GM18511 (cell line): Measurements from ENCODE around the gene ST8SIA6.
"Not testable (repeated sequence)": the region's sequence is repeated elsewhere in the genome, so short reads cannot be mapped to it uniquely, and the experiment has no call there.

Source experiments
- ATAC-seq: cut with Tn5 transposase; IDR thresholded peaks from one replicate; pipeline ENCODE4 v1.9.1; 2021; ENCODE audit warnings: mild to moderate bottlenecking, moderate library complexity; ENCODE audit not compliant: unreplicated experiment

The ST8SIA6 gene

DNA sequence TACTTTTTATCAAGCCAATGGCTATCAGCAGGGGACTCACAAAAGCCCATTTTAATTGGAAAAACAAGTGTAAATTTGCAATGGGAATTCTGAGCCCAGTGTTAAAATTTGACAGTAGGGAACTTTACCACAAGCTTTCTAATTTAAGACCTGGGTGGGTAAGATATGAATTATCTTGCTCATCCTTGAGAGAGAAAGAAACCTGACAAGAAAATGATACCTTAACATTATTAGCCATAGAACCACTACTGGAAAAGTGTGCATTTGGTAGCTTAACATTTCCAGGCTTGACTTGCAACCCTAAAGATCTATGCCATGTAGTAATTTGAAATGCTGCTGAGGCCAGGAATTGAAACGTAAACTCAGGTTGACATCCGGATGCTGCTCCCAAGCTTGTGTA is 2.7 kb upstream of the ST8SIA6 start:
- ATAC-seq, result no peak

DNA sequence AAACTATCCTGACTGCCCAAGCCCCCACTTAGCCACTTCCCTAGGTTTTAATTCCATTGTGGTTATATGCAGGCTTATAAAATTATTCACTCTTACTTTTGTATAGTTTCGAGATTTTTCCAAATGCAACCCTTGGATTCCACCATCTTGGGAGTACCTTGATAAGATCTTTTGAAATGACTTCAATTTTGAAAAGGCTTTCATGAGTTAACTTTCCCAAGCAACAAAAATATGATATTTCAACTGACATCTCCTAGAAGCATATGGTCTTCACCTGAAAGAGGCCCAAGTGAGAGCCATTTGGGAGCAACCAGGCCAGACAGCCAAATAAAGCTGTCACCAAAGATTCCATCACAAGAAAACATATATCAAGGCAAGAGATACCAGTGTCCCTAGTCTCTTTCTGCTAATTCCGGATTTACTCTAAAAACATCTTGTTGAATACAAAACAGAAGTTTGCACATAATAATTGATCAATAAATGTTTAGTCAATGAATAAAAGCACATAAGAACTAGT is 1.7 kb upstream of the ST8SIA6 start:
- ATAC-seq, result no peak

DNA sequence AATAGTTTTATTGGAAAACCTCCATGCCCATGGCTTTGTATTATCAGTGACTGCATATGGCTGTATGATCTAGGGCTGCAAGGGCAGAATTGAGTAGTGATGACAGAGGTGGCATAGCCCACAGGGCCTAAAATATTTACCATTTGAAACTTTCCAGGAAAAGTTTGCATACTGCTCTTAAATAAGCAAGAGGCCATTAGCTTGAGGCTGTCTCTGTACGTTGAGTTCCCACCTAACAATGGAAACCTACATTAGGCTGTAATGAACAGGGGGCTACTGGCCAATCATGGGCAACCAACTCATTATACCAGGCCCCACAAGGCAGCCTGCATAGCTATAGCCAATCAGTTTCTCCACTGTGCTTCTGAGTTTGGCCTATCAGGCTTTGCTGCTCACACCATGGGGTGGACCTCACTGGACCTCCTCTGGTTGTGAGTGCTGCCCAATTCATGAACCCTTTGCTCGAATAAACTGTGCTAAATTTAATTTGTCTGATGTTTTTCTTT is 673 bp upstream of the ST8SIA6 start:
- ATAC-seq, result no peak

DNA sequence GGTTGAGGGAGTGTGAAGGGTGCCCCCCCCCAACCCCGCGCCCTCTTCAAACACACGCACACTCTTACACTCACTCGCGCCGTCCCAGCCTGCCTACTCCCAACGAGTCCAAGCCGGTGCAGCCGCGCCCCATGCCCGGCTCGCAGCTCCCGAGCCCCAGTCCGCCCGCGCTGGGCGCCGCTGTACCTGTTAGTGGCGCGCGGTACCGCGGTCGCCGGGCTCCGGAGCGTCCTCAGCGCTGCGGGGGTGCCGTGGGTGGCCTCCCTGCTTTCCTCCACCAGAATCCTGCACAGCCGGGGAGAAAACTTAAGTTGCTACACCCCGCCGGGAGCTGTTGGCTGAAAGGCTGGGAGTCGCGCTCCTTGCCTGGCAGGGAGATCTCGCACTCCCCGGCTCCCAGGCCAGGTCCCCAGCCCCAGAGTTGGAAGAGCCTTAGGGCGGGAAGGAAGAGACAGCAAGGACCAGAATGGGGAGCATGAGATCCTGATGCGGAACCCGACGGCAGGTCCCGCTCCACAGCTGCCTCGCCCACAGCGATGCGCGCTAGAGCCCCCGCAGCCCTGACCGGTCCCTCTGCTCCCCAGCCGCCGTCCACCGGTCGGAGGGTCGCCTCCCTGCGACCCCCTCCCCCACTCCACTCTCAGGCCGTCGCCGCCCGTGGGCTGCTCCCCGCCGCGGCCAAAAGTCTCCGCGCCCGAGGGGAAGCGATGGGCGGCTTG is 863 bp downstream of the ST8SIA6 start:
- ATAC-seq, result peak; percentile 58

DNA sequence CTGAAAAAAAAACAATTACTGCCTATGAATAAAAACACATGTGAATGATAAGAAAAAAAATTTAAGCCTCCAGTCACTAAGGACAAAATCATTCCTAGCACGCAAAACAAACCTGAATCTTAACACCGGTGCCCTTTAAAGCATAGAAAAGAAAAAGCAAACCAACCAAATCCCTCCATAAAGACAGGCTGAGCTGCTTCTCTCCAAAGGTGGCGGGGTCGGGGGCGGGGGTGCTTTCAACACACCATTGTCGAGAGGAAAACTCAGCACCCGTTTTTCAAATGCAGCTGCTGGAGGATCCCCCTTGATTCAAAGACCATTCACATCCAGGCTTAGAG is 1.4 kb downstream of the ST8SIA6 start:
- no peak for ATAC-seq

DNA sequence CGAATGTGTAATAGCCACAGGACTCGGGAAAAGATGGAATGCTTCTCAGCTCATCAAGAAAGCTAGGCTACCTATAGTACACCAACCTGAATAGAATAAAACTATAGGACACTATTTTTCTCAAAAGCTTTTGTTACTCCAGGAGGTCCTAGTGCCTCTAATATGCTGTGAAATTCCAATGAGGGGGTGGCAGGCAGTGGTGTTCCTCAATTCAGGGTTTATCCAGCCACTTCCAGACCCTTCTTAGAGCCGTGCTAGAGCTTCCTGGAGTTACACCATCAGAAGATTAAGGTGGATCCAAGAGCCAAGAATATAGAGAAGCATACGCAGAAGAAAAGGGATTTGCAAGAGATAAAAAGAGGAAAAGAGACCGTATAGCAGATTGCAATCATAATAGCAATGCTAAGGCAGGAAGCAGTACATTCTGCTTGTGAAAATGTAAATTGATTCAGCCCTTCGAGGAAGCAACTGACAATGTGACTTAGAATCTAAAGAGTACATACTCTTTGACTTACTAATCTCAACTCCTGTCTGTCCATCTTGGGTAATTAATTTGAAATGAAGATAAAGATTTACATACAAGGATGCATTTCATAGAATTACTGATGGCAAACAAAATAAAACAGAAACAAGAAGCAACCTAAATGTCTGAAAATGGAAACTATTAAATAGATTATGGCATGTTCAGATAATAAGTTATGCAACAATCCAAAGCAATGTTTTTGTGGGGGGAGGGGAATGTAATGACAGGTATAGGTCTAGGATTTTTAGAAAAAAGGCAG is 2.1 kb downstream of the ST8SIA6 start:
- no peak for ATAC-seq

DNA sequence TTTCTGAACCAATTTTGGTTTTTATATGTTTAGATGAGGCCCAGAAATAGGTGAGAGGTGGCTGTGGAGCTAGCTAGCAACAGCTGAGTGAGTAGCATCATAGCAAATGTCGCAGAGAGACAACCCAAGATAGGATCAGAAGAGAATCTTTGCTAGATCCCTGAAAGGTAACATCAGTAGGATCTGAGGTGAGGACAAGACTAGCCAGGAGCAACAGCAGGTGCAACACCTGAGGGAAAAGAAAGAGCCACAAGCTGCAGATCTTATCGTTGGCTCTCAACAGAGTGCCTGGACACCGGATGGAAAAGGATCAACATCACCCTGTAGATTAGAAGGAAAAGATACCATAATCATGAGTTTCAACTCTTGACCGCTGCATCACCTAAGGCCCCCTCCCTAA is 4.4 kb downstream of the ST8SIA6 start:
- ATAC-seq, result no peak

DNA sequence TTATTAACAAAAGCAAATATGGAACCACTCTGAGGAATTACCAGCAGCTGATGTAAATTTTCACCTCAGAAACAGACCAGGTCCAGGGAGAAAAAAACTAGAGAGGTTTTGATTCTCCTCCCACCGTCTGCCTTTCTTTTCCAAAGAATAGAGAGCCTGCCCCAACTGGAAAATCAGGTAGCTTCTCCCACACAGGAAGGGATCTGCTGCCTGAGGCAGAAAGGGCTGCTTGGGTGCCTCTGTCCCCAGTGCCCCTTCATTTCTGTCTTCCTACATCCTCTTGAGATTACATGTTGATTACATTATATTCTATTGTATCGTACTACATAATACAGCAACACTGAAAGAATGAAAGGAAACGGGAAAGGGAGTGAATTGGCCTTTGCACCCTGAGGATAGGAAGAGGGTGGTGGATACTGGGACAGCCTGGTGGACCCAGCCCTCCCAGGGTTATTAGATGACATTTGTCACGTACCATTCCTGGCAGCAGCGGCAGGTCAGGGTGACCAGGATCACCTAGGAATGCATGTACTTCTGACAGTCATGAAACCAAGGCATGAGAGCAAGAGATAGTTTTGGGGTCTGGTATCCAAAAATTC is 8.9 kb downstream of the ST8SIA6 start:
- no peak for ATAC-seq

DNA sequence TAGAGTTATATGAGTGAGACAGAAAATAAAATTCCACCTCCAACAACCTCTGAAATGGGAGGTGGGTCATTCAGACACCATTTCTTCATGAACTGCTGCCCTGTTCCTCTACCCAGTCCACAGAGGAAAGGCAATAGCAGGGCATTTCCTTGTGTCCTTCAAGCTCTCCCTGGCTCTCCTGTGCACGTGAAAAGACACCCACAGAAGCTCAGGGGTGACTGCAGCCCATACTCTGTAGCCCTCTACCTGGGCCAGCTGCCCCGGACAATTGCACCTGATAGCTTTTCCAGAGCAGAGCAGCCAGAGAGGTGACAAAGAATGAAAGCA is 10.0 kb downstream of the ST8SIA6 start:
- ATAC-seq, result no peak

DNA sequence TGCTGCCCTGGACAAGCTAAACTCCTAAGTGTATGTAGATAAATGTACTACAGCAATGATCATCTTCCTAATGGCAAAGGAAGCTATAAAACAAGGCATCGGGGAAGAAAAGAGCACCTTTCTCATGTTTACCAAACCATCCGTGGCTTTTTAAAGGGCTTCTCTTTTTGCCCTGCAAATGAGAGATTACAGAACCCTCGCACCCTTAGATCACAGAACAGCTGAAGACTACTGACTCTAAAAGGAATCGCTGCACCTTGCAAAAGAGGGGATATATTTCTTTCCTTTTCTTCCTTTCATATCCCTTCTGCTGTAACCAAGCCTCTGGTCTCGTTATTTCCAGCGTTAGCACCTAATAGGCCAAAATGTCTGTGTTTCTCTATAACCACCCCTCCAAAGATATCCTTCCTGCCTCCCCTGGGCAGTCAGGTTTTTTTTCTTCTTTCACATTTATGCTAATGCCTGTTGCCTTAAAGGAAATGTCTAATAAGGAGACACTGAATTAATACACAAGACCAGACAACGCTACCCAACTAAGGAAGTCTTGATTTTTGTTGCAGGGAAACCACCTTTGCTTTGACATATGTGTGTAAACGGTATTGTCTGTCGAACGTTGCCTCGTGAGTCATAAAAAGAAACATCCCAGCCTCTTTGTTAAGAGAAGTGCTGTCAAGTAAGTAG is 10.5 kb downstream of the ST8SIA6 start:
- peak; percentile 97 for ATAC-seq

DNA sequence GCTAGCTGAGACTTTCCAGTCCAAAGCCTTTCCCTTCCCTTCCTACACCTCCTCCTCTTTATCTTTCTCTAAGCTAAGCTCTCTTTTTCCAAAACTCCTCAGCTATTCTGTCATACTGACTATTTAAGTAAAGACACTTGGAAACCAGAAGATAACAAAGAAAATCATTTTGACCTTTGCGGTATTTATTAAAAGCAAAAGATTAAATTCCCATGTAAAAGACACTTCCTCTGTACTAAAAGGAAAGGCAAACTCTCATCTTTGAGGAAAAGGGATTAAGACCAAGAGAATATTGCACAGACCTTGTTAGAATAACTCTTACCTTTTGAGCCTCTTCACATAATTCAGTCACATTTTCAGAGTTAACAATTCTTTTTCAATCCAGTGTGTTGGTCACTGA is 15.8 kb downstream of the ST8SIA6 start:
- no peak for ATAC-seq

DNA sequence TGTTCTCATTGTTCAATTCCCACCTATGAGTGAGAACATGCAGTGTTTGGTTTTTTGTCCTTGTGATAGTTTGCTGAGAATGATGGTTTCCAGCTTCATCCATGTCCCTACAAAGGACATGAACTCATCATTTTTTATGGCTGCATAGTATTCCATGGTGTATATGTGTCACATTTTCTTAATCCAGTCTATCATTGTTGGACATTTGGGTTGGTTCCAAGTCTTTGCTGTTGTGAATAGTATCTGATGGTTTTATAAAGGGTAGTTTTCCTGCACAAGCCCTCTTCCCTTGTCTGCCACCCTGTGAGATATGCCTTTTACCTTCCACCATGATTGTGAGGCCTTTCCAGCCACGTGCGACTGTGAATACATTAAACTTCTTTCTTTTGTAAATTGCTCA is 17.8 kb downstream of the ST8SIA6 start:
- ATAC-seq, result not testable (repeated sequence)

DNA sequence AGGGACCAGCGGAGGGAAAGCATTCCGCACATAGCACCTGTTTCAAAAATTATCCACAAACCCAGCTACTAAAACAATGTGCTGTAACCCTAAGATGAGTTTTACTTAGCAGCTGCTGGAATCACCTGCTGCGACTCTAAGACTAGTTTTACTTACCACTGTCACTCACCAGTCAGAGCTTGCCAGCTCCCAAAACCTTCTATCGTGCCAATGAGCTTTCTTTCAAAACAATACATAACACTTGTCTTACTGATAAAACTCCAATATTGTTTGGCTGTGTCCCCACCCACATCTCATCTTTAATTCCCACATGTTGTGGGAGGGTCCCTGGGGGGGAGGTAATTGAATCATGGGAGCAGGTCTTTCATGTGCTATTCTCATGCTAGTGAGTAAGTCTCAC is 18.4 kb downstream of the ST8SIA6 start:
- ATAC-seq, result no peak

DNA sequence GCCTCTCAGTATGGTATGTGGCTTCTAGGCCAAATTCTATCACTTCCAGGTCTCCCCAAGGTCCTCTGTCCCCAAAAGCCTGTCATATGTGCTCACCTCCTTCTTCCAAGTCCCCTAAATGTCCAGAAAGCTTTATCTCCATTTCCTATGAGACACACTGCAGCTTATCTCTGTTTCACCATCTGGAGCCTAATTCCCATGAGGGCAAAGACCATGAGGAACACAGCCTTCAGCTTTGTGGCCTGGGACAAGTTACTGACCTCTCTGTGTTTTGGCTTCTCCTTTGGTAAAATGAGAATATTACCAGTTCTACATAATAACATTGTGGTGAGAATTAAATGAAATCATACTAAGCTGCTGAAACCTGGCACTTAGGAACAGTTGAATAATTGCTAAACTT is 19.2 kb downstream of the ST8SIA6 start:
- no peak for ATAC-seq

DNA sequence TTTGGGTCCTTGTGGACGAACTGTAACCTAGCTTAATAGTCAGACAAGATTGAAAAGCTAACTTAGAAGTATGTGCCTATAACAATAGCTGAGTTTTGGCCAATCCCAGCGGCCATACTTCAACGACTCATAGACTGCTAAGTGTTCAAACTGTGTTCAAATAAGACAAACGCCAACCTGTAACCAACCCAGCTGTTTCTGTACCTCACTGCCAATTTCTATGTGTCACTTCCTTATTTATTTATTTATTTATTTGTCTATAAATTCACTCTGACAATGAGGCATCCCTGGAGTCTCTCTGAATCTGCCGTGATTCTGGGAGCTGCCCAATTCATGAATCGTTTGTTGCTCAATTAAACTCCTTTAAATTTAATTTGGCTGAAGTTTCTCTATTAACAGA is 21.7 kb downstream of the ST8SIA6 start:
- ATAC-seq, result no peak

DNA sequence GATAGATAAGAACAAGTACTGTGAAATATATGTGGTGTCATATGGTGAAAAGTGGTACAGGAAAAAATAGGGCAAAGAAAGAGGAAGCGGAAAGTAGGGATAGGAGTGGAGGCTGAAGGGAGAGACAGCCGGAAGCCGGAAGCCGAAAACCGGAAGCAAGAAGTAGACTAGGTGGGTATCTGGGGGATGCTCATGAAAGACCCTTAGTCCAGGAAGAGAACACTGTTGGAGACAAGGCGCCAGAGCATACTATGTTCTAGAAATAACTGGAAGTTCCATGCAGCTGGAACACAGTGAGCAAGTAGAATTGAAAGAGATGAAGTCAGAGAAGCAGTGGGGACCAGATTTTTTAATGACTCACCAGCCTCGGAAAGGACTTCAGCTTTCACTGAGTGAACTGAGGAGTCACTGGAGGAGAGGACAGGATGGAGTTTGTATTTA is 22.5 kb downstream of the ST8SIA6 start:
- no peak for ATAC-seq

DNA sequence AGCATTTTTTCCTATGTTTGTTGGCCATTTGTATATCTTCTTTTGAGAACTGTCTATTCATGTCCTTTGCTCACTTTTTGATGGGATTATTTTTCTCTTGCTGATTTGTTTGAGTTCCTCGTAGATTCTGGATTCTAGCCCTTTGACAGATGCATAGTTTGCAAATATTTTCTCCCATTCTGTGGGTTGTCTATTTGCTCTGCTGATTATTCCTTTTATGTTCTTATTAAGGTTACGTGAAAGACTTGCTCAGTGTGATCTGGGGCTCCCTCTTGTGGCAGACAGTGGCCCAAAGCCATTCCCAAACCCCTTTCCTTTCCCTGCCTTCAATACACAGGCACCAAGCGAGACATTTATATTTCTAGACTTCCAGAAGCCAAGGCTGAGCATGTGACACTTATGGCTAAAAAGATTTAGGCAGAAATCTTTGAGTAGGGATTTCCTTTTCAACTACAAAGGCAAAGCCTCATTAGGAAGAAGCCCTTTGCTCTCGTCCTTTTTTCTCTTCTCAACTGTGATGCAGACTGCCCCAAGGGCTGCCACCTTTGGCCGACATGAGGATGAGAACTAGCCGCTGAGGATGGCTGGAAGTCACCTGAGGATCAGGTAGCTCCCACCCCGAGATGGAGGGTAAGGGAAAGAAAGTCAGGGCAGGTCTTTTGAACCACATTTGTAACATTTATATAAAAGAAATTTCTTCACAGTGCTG is 23.6 kb downstream of the ST8SIA6 start:
- ATAC-seq, result no peak

DNA sequence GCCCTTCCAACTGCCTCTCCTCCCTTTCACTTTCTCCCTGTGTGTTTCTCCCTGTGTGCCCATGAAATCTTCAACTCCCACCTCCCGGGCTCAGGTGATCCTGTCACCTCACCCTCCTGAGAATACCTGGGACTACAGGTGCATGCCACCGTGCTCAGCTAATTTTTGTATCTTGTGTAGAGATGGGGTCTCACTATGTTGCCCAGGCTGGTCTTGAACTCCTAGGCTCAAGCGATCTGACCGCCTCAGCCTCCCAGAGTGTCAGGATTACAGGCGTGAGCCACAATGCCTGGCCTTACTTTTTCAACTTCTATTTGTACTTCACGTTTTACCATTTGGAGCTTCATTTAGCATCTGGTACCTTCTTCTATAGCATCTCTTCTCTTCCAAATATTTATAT is 24.9 kb downstream of the ST8SIA6 start:
- ATAC-seq, result no peak

DNA sequence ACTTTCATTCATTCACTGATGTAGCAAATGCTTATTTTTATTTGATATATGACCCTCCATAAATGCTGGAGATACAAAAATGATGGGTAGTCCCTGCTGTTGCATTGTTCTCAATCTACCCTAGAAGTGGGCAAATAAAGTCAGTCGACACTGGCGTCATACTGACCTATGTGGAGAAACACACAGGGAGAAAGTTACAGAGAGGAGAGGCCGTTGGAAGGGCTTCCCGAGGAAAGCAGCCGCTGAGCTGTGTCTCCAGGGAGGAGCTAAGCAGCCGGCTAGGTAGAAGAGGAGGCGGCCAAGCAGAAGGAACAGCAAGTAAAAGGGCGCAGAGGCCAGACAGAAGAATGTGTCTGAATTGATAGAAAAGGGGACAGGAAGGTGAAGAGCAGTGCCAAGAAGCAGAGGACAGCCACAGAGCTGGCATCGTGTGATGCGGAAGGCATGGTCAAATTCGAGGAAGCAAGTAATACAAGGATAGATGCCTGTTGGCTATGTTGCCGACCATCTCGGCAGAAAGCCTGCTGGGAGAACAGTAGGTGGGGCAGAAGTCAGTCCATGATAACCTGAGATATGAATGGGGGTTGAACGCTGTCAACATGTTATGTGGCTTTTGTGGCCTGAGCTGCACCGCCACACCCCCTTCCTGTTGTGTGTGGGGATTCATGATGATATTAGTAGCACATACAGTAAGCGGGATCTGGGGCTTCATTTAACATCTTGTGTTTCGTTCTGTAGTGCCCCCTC is 25.9 kb downstream of the ST8SIA6 start:
- peak; percentile 74 for ATAC-seq
